ENCODE measurements around the gene VPS13A. TPM values are rescaled to one million over a fixed set of nuclear protein-coding genes. Genes with fewer than 3 reads are reported as not detected.

VPS13A gene
- total RNA-seq, 1 experiment from 2014 or later, result 52.8 TPM

GRCh38 chr9:77421506-77422265, 244.4 kb downstream of the VPS13A start:
- intact Hi-C loops (cut with micrococcal nuclease), result no loop called here
- ChIA-PET POLR2A (no interaction called here), CTCF (interaction anchor here (0.9 kb wide), 1 partner anchor 12 kb away, joined by 3 read pairs; no protein-coding TSS in a partner anchor), RAD21 (ENCODE audit: low non-redundant PET in 1 of 2, low total read pairs in 2 of 2, uncharacterized antibody in 2 of 2, unreplicated experiment in 2 of 2) (no interaction called here)
- DNase-seq (ENCODE audit: low read depth, low spot score) (no peak), ATAC-seq (no peak)
- no peaks in the 10 kb centered on the region for H4K20me1 ChIP-seq (ENCODE audit: insufficient read depth)
- H3K9me3 ChIP-seq (ENCODE audit: control insufficient read depth in 1 of 2, insufficient read depth in 1 of 2, low read depth in 1 of 2, low read length in 2 of 2), result no peaks in the 10 kb centered on the region
- no peaks in the 10 kb centered on the region for H3K79me2 ChIP-seq (ENCODE audit: insufficient read depth, low read length)
- no peak overlapping the region for H2AFZ ChIP-seq (ENCODE audit: low read depth, low read length, poor library complexity, severe bottlenecking)
- H3K27me3 ChIP-seq (ENCODE audit: insufficient read depth, low read length), result no peaks in the 10 kb centered on the region
- H3K9me2 ChIP-seq (ENCODE audit: insufficient read depth), result no peaks in the 10 kb centered on the region
- BruUV-seq (replicated peaks), result no TSS peak
- no peak overlapping the region for H3K27ac ChIP-seq (ENCODE audit: low read depth, low read length)
- H3K4me3 ChIP-seq (replicated peaks in 1 of 2; ENCODE audit: low read depth in 1 of 2, low read length in 2 of 2), result no peak overlapping the region
- no peak overlapping the region for H3K4me2 ChIP-seq (ENCODE audit: low read length)
- H3K9ac ChIP-seq (ENCODE audit: low read length), result no peak overlapping the region
- no peak for TF ChIP-seq ELF1 (IDR thresholded peaks at IDR 0.05; ENCODE audit: borderline replicate concordance, low read depth)
- TF ChIP-seq, protein P1, sequence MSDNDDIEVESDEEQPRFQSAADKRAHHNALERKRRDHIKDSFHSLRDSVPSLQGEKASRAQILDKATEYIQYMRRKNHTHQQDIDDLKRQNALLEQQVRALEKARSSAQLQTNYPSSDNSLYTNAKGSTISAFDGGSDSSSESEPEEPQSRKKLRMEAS (IDR thresholded peaks at IDR 0.05), result no peak
- no peaks in the 10 kb centered on the region for H3K36me3 ChIP-seq (ENCODE audit: control insufficient read depth in 1 of 2, insufficient read depth in 2 of 2, low read length in 2 of 2)
- H3K4me1 ChIP-seq (ENCODE audit: control insufficient read depth in 1 of 2, insufficient read depth in 2 of 2, low read length in 2 of 2), result no peaks in the 10 kb centered on the region

- no peak overlapping the region for H2AFZ ChIP-seq (ENCODE audit: low read depth, low read length, poor library complexity, severe bottlenecking)
- H3K4me2 ChIP-seq (ENCODE audit: low read length), result no peak overlapping the region
- H3K4me3 ChIP-seq (replicated peaks in 1 of 2; ENCODE audit: low read depth in 1 of 2, low read length in 2 of 2), result no peak overlapping the region
- no peak overlapping the region for H3K27ac ChIP-seq (ENCODE audit: low read depth, low read length)
- H4K20me1 ChIP-seq (ENCODE audit: insufficient read depth), result no peaks in the 10 kb centered on the region
- intact Hi-C loops (cut with micrococcal nuclease), result no loop called here
- no peak for TF ChIP-seq CEBPB (IDR thresholded peaks at IDR 0.05; ENCODE audit: low read depth)
- no peak for TF ChIP-seq CBX3 (IDR thresholded peaks at IDR 0.05; ENCODE audit: low read depth)
- no peak for TF ChIP-seq JUND (IDR thresholded peaks at IDR 0.05)
- TF ChIP-seq ZFX (IDR thresholded peaks at IDR 0.05), result no peak
- no peak for TF ChIP-seq CTCF (IDR thresholded peaks at IDR 0.05 in 2 of 3, conservative IDR thresholded peaks at IDR 0.05 in 1 of 3; ENCODE audit: borderline replicate concordance in 1 of 3, insufficient read depth in 1 of 3, low read depth in 2 of 3, low read length in 2 of 3)
- H3K9me2 ChIP-seq (ENCODE audit: insufficient read depth), result no peaks in the 10 kb centered on the region
- no peaks in the 10 kb centered on the region for H3K79me2 ChIP-seq (ENCODE audit: insufficient read depth, low read length)
- ATAC-seq (no peak), DNase-seq (ENCODE audit: low read depth, low spot score) (no peak)
- H3K36me3 ChIP-seq (ENCODE audit: control insufficient read depth in 1 of 2, insufficient read depth in 2 of 2, low read length in 2 of 2), result no peaks in the 10 kb centered on the region
- POLR2A ChIA-PET, result no interaction called here
- no peaks in the 10 kb centered on the region for H3K27me3 ChIP-seq (ENCODE audit: insufficient read depth, low read length)
- no peaks in the 10 kb centered on the region for H3K9me3 ChIP-seq (ENCODE audit: control insufficient read depth in 1 of 2, insufficient read depth in 1 of 2, low read depth in 1 of 2, low read length in 2 of 2)
- H3K4me1 ChIP-seq (ENCODE audit: control insufficient read depth in 1 of 2, insufficient read depth in 2 of 2, low read length in 2 of 2), result no peaks in the 10 kb centered on the region
- H3K9ac ChIP-seq (ENCODE audit: low read length), result no peak overlapping the region
- BruUV-seq (replicated peaks), result no TSS peak
- RAD21 ChIA-PET (ENCODE audit: low non-redundant PET in 1 of 2, low total read pairs in 2 of 2, uncharacterized antibody in 2 of 2, unreplicated experiment in 2 of 2), result no interaction called here
- CTCF ChIA-PET, result no interaction called here
Observed at GRCh38 chr9:77422969-77423368, 245.6 kb downstream of the VPS13A start.

All from HCT116 (cell line).